CD14-positive monocyte (primary cell): ENCODE data around the gene MYO1D. TPM values are rescaled to one million over a fixed set of nuclear protein-coding genes. Genes with fewer than 3 reads are reported as not detected.

Experiments used
- DNase-seq, 3 donors: peaks; one replicate each; pipeline ENCODE4 v3.0.0-alpha.2; 2011 to 2022
- H2AFZ ChIP-seq: 2 replicates; pipeline ENCODE4 v1.6.0; 2012; ENCODE audit warnings: mild to moderate bottlenecking, low read depth, low read length, inconsistent platforms; ENCODE audit not compliant: insufficient read depth, poor library complexity, severe bottlenecking
- H3K27ac ChIP-seq, 2 donors: 1 replicate in 1 of 2; 2 replicates in 1 of 2; pipeline ENCODE4 v1.5.1; 2012 to 2013; ENCODE audit warnings: low read length in 2 of 2, control low read depth in 1 of 2, inconsistent platforms in 1 of 2, low read depth in 1 of 2, mild to moderate bottlenecking in 1 of 2
- H3K27me3 ChIP-seq, 2 donors: one replicate each; pipeline versions ENCODE4 v1.6.0 to v1.6.1; 2011 to 2013; ENCODE audit warnings: low read length in 2 of 2; ENCODE audit not compliant: control insufficient read depth in 2 of 2, insufficient read depth in 2 of 2
- H3K36me3 ChIP-seq, 2 donors: replicated peaks in 1 of 2; 1 replicate in 1 of 2; 2 replicates in 1 of 2; pipeline versions ENCODE4 v1.5.1 to v1.6.1; 2012 to 2013; ENCODE audit warnings: low read length in 2 of 2, control low read depth in 1 of 2, inconsistent platforms in 1 of 2, mild to moderate bottlenecking in 1 of 2; ENCODE audit not compliant: insufficient read depth in 2 of 2, control insufficient read depth in 1 of 2
- H3K4me1 ChIP-seq, 2 donors: 1 replicate in 1 of 2; 2 replicates in 1 of 2; pipeline versions ENCODE4 v1.5.1 to v1.6.1; 2012 to 2013; ENCODE audit warnings: low read length in 2 of 2, control low read depth in 1 of 2, inconsistent platforms in 1 of 2, mild to moderate bottlenecking in 1 of 2, moderate library complexity in 1 of 2; ENCODE audit not compliant: insufficient read depth in 2 of 2, control insufficient read depth in 1 of 2
- H3K4me2 ChIP-seq: replicated peaks from 2 replicates; pipeline ENCODE3; 2012; ENCODE audit warnings: low read length, moderate library complexity, mild to moderate bottlenecking; ENCODE audit not compliant: poor library complexity, severe bottlenecking; ENCODE audit errors: extremely low read depth
- H3K4me3 ChIP-seq, 3 experiments: fragments of 200-600 bp in 1 of 3; sonication (generic) in 1 of 3; replicated peaks in 1 of 3; 1 replicate in 2 of 3; 2 replicates in 1 of 3; pipeline ENCODE4 v1.5.1; 2011 to 2013; ENCODE audit warnings: low read length in 3 of 3, mild to moderate bottlenecking in 3 of 3, control low read depth in 2 of 3, low read depth in 2 of 3, inconsistent platforms in 1 of 3, moderate library complexity in 1 of 3
- H3K79me2 ChIP-seq: 2 replicates; pipeline ENCODE4 v1.6.0; 2012; ENCODE audit warnings: mild to moderate bottlenecking, control low read depth, inconsistent platforms, low read length, moderate library complexity; ENCODE audit not compliant: insufficient read depth
- H3K9ac ChIP-seq: 2 replicates; pipeline ENCODE4 v1.6.0; 2017; ENCODE audit warnings: low read length, mild to moderate bottlenecking; ENCODE audit not compliant: insufficient read depth, poor library complexity, severe bottlenecking
- H3K9me3 ChIP-seq, 2 donors: replicated peaks in 1 of 2; 1 replicate in 1 of 2; 2 replicates in 1 of 2; pipeline versions ENCODE4 v1.5.1 to v1.6.1; 2012 to 2013; ENCODE audit warnings: low read length in 2 of 2, control low read depth in 1 of 2; ENCODE audit not compliant: control insufficient read depth in 1 of 2, insufficient read depth in 1 of 2
- H4K20me1 ChIP-seq: 2 replicates; pipeline ENCODE4 v1.6.0; 2012; ENCODE audit warnings: mild to moderate bottlenecking, low read length, control low read depth, moderate library complexity; ENCODE audit not compliant: insufficient read depth
- H3K27ac Mint-ChIP-seq, 7 donors: one replicate each; pipeline ENCODE4 v1.8.0; 2020; ENCODE audit warnings: mild to moderate bottlenecking in 7 of 7, mixed read lengths in 7 of 7, moderate library complexity in 6 of 7, inconsistent platforms in 2 of 7
- H3K27me3 Mint-ChIP-seq, 3 donors: one replicate each; pipeline ENCODE4 v1.8.0; 2021 to 2022; ENCODE audit warnings: low read depth in 3 of 3, mild to moderate bottlenecking in 3 of 3, mixed read lengths in 3 of 3, moderate library complexity in 3 of 3, inconsistent platforms in 1 of 3
- H3K36me3 Mint-ChIP-seq, 2 donors: one replicate each; pipeline ENCODE4 v1.8.0; 2020; ENCODE audit warnings: mixed read lengths in 2 of 2, inconsistent platforms in 1 of 2, mild to moderate bottlenecking in 1 of 2
- H3K4me1 Mint-ChIP-seq: one replicate; pipeline ENCODE4 v1.8.0; 2020; ENCODE audit warnings: mild to moderate bottlenecking, mixed read lengths
- H3K4me3 Mint-ChIP-seq, 2 donors: one replicate each; pipeline ENCODE4 v1.8.0; 2020; ENCODE audit warnings: mild to moderate bottlenecking in 2 of 2, mixed read lengths in 2 of 2, moderate library complexity in 1 of 2
- H3K9me3 Mint-ChIP-seq, 7 donors: one replicate each; pipeline ENCODE4 v1.8.0; 2020 to 2022; ENCODE audit warnings: mixed read lengths in 7 of 7, mild to moderate bottlenecking in 6 of 7, moderate library complexity in 6 of 7, inconsistent platforms in 2 of 7
- CTCF ChIP-seq: fragments of 200-600 bp; IDR thresholded peaks from one replicate; pipeline ENCODE4 v1.8.0; 2022; ENCODE audit warnings: antibody characterized with exemption, mild to moderate bottlenecking
- WGBS: methylation state at CpG from one replicate; pipeline ENCODE4 v1.1.5; 2013; ENCODE audit warnings: missing lambda C conversion rate; ENCODE audit not compliant: insufficient coverage; 5-methylcytosine and 5-hydroxymethylcytosine counted together
- intact Hi-C, 2 donors: fragments of 100-400 bp; cut with micrococcal nuclease; formaldehyde crosslinking; loops; one replicate each; pipeline versions ENCODE4 v1.15.0 to v1.15.1; 2023
- polyA plus RNA-seq, 3 donors: library from polyadenylated mRNA; depleted of rRNA in 1 of 3; unstranded in 2 of 3; stranded (reverse) in 1 of 3; fragments of 300-500 nt in 2 of 3; fragments of >200 nt in 1 of 3; fragmentation: Illumina TruSeq in 2 of 3; gene quantifications; 1 replicate in 2 of 3; 2 replicates in 1 of 3; pipeline ENCODE4 v1.2.3, GENCODE V29; 2012 to 2021

The MYO1D gene
- polyA plus RNA-seq, 3 donors: 0.22 to 0.39 (median 0.26) TPM

- Histone ChIP-seq H3K9ac (no peak overlapping the region), H3K4me3 (peak overlapping the region in 1 of 3 experiments; percentile 63), H3K4me1 (peaks cover 34 to 40% of the 10 kb centered on the region in 2 donors), H3K27me3 (peaks cover 0 to 3% of the 10 kb centered on the region in 2 donors), H3K4me2 (peak overlapping the region; percentile 82), H3K36me3 (peaks cover 26 to 41% of the 10 kb centered on the region in 2 donors), H3K79me2 (peaks cover 21% of the 10 kb centered on the region), H3K27ac (no peak overlapping the region), H3K9me3 (no peaks in the 10 kb centered on the region), H4K20me1 (peaks cover 33% of the 10 kb centered on the region), H2AFZ (peak overlapping the region; percentile 83)
- Mint-ChIP-seq H3K27ac (no peak overlapping the region), H3K36me3 (peaks cover 47 to 56% of the 10 kb centered on the region in 2 donors), H3K4me3 (peak overlapping the region; percentile 64 to 76), H3K9me3 (peaks cover 0 to 2% (median 0%) of the 10 kb centered on the region in 7 donors), H3K27me3 (peaks cover 0 to 9% (median 6%) of the 10 kb centered on the region in 3 donors), H3K4me1 (peaks cover 35% of the 10 kb centered on the region)
- 93% methylated on average over 5 of the region's 12 CpGs for WGBS
- no peak for DNase-seq
- intact Hi-C loops: loop anchor here in 1 of 2 donors (5.0 kb wide), 1 partner anchor 122 kb away; no protein-coding TSS in a partner anchor
- no peak for TF ChIP-seq CTCF
Measured at GRCh38 chr17:32485261-32486110, 391.4 kb downstream of the MYO1D start.

- Mint-ChIP-seq H3K9me3 (peaks cover 0 to 2% (median 0%) of the 10 kb centered on the region in 7 donors), H3K4me3 (no peak overlapping the region), H3K4me1 (peaks cover 27% of the 10 kb centered on the region), H3K27me3 (peaks cover 0 to 9% (median 6%) of the 10 kb centered on the region in 3 donors), H3K36me3 (peaks cover 47 to 56% of the 10 kb centered on the region in 2 donors), H3K27ac (no peak overlapping the region)
- no peak for DNase-seq
- intact Hi-C loops: loop anchor here (5.0 kb wide), 2 partner anchors 123 to 273 kb away; no protein-coding TSS in a partner anchor
- peaks cover 30 to 43% of the 10 kb centered on the region in 2 donors for H3K36me3 ChIP-seq
- no peak overlapping the region for H3K9ac ChIP-seq
- no peaks in the 10 kb centered on the region for H3K9me3 ChIP-seq
- WGBS: 92% methylated on average over 5 of the region's 11 CpGs
- peaks cover 0 to 3% of the 10 kb centered on the region in 2 donors for H3K27me3 ChIP-seq
- peaks cover 32% of the 10 kb centered on the region for H4K20me1 ChIP-seq
- H3K4me2 ChIP-seq: no peak overlapping the region
- TF ChIP-seq CTCF: no peak
- H3K27ac ChIP-seq: no peak overlapping the region
- no peak overlapping the region for H2AFZ ChIP-seq
- peaks cover 17% of the 10 kb centered on the region for H3K79me2 ChIP-seq
- no peak overlapping the region for H3K4me3 ChIP-seq
- peaks cover 27 to 32% of the 10 kb centered on the region in 2 donors for H3K4me1 ChIP-seq
Measured at GRCh38 chr17:32484628-32485027, 392.3 kb downstream of the MYO1D start.
